ENCODE results near the gene MARCO.

Gene MARCO

DNA sequence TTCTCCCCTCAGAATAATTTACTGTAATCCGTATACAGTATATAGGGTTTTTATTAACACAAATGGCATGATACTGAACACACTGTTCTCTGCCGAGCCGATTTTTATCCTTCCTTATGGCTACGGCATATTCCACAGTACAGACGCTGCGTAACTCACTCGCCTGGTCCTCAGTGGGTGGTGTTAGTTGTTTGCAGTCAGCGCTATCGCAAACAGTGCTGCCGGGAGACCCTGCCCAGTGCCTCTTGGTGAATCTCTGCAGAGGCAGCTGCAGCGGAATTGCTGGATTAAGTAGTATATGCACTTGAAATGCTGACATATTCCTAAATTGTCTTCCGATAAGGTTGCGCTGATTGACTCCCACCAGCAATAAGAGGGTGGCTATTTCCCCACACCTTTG lies 73.9 kb downstream of the MARCO start:
- no peaks in the 10 kb centered on the region for H3K9me3 ChIP-seq (ENCODE audit: control insufficient read depth, insufficient read depth, low read length)
- no peaks in the 10 kb centered on the region for H3K36me3 ChIP-seq (ENCODE audit: control insufficient read depth, insufficient read depth, low read length)
- no peaks in the 10 kb centered on the region; the same call in 1 of the 2 replicates for H3K4me1 ChIP-seq (ENCODE audit: control insufficient read depth, insufficient read depth, low read length)
- WGBS (ENCODE audit: insufficient coverage, insufficient read length): no CpG with 5 or more reads among the region's 13 CpGs
- no peak overlapping the region for H3K4me3 ChIP-seq (ENCODE audit: low read length)
- H3K27me3 ChIP-seq (ENCODE audit: control insufficient read depth, insufficient read depth, low read length): no peaks in the 10 kb centered on the region; the same call in 1 of the 2 replicates
- no peak for DNase-seq (ENCODE audit: low read depth, low spot score)
- no peak overlapping the region for H3K27ac ChIP-seq (ENCODE audit: low read length)

DNA sequence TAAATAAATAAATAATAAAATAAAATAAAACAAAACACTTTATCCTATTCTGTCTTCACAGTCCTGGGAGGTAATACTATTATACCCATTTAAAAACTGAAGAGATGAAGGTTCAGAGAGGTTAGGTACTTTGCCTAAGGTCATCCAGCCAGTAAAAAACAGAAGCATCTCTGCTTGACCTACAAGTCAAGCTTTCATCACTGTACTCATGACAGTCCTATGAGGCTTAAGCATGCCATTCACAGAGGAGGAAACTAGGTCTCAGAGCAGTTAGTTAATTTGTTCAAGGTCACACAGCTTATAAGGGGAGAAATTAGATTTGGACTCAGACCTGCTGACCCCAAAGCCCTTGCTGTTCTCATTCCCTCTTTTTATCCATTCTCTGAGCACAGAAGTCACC lies 77.5 kb downstream of the MARCO start:
- Histone ChIP-seq H3K4me3 (ENCODE audit: low read length) (no peak overlapping the region), H3K27me3 (ENCODE audit: control insufficient read depth, insufficient read depth, low read length) (no peaks in the 10 kb centered on the region), H3K27ac (ENCODE audit: low read length) (no peak overlapping the region), H3K36me3 (ENCODE audit: control insufficient read depth, insufficient read depth, low read length) (no peaks in the 10 kb centered on the region), H3K4me1 (ENCODE audit: control insufficient read depth, insufficient read depth, low read length) (no peaks in the 10 kb centered on the region), H3K9me3 (ENCODE audit: control insufficient read depth, insufficient read depth, low read length) (no peaks in the 10 kb centered on the region)
- DNase-seq (ENCODE audit: low read depth, low spot score): no peak

DNA sequence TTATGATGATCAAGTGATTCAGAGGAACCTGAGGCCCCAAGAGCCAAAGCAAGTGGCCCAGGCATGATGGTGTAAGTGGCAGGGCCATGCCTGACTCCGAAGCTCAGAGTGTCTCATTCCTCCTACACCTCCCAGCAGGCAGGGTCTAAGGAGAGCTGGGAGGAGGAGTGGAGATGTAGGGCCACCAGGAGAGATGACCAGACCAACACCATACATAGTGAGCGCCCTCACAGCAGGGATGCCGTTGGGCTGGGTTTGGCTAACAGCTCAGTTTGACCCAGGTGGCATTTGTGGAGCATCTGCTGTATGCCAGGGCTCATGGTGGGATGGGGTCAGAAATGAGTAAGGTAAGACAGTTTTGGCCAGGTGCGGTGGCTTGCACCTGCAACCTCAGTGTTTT lies 80.7 kb downstream of the MARCO start:
- Histone ChIP-seq H3K36me3 (ENCODE audit: control insufficient read depth, insufficient read depth, low read length) (no peaks in the 10 kb centered on the region), H3K4me3 (ENCODE audit: low read length) (no peak overlapping the region), H3K27ac (ENCODE audit: low read length) (no peak overlapping the region), H3K27me3 (ENCODE audit: control insufficient read depth, insufficient read depth, low read length) (no peaks in the 10 kb centered on the region), H3K4me1 (ENCODE audit: control insufficient read depth, insufficient read depth, low read length) (no peaks in the 10 kb centered on the region), H3K9me3 (ENCODE audit: control insufficient read depth, insufficient read depth, low read length) (no peaks in the 10 kb centered on the region)
- no CpG with 5 or more reads among the region's 4 CpGs for WGBS (ENCODE audit: insufficient coverage, insufficient read length)
- DNase-seq (ENCODE audit: low read depth, low spot score): no peak

DNA sequence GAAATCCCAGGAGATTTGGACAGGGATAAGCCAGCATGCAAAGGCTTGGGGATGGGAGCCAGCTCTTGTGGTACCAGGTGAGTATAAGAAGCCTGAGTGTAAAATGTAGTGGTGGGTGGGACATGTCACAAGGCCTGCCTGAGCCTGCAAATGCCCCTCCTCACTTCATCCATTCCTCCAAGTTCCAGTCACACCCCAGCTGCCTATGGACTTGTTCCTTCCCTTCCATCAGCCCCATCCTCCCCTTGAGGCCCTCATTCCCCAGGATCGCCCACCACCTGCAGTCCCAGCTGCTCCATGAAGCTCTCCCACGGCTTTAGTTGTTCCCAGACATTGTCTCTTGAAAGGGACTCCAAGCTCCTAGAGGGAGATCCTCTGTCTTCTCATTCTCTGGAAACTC lies 81.5 kb downstream of the MARCO start:
- Histone ChIP-seq H3K27ac (ENCODE audit: low read length) (no peak overlapping the region), H3K27me3 (ENCODE audit: control insufficient read depth, insufficient read depth, low read length) (no peaks in the 10 kb centered on the region), H3K9me3 (ENCODE audit: control insufficient read depth, insufficient read depth, low read length) (no peaks in the 10 kb centered on the region), H3K4me1 (ENCODE audit: control insufficient read depth, insufficient read depth, low read length) (no peaks in the 10 kb centered on the region), H3K4me3 (ENCODE audit: low read length) (no peak overlapping the region), H3K36me3 (ENCODE audit: control insufficient read depth, insufficient read depth, low read length) (no peaks in the 10 kb centered on the region)
- WGBS (ENCODE audit: insufficient coverage, insufficient read length): no CpG with 5 or more reads among the region's 2 CpGs
- no peak for DNase-seq (ENCODE audit: low read depth, low spot score)

DNA sequence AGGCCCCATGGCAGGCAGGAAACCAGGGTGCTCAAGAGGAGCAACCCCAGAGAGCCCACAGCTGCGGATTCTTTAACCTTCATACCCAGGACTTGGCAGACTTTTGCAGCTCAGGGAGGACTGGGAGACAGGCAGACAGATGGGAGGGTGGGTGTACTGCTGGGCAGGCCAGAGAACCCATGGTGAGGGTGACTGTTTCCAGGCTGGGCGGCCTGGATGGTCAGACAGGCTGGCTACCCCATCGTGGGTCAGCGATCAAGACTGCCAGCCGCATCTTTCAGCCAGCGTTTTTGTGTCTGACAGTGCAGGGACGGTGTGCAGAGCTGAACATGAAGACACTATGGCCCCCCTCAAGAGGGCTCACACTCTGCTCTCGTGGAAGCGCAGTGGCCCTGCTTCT lies 82.2 kb downstream of the MARCO start:
- H3K4me3 ChIP-seq (ENCODE audit: low read length): no peak overlapping the region; the same call in 1 of the 2 replicates
- no peaks in the 10 kb centered on the region for H3K36me3 ChIP-seq (ENCODE audit: control insufficient read depth, insufficient read depth, low read length)
- DNase-seq (ENCODE audit: low read depth, low spot score): no peak
- 0 out of 2 replicates have a peak, but pooled peaks cover 1% of the 10 kb centered on the region for H3K4me1 ChIP-seq (ENCODE audit: control insufficient read depth, insufficient read depth, low read length)
- no peaks in the 10 kb centered on the region for H3K9me3 ChIP-seq (ENCODE audit: control insufficient read depth, insufficient read depth, low read length)
- no CpG with 5 or more reads among the region's 9 CpGs for WGBS (ENCODE audit: insufficient coverage, insufficient read length)
- H3K27ac ChIP-seq (ENCODE audit: low read length): no peak overlapping the region
- no peaks in the 10 kb centered on the region for H3K27me3 ChIP-seq (ENCODE audit: control insufficient read depth, insufficient read depth, low read length)

DNA sequence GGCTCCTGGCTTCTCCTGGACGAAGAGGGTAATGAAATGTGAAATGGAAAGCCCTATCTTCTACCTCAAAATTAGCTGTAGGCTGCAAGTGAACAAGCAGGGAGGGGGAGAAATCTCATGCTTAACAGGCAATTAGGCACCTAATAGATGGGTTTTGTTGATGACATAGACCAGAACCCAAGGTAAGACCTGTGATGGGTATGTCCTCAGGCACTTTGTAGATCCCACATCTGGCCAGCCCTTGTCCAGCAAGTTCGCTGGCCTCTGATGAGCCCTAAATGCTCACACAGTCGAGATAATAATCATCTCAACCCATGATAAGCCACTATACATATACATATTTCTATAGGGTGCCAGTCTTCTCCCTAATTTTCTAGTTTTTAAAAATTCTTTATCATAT lies 82.6 kb downstream of the MARCO start:
- no peak for DNase-seq (ENCODE audit: low read depth, low spot score)
- Histone ChIP-seq H3K4me3 (ENCODE audit: low read length) (no peak overlapping the region), H3K9me3 (ENCODE audit: control insufficient read depth, insufficient read depth, low read length) (no peaks in the 10 kb centered on the region), H3K27me3 (ENCODE audit: control insufficient read depth, insufficient read depth, low read length) (no peaks in the 10 kb centered on the region), H3K4me1 (ENCODE audit: control insufficient read depth, insufficient read depth, low read length) (0 out of 2 replicates have a peak, but pooled peaks cover 1% of the 10 kb centered on the region), H3K27ac (ENCODE audit: low read length) (no peak overlapping the region), H3K36me3 (ENCODE audit: control insufficient read depth, insufficient read depth, low read length) (no peaks in the 10 kb centered on the region)
- WGBS (ENCODE audit: insufficient coverage, insufficient read length): no CpG with 5 or more reads among the region's 3 CpGs

DNA sequence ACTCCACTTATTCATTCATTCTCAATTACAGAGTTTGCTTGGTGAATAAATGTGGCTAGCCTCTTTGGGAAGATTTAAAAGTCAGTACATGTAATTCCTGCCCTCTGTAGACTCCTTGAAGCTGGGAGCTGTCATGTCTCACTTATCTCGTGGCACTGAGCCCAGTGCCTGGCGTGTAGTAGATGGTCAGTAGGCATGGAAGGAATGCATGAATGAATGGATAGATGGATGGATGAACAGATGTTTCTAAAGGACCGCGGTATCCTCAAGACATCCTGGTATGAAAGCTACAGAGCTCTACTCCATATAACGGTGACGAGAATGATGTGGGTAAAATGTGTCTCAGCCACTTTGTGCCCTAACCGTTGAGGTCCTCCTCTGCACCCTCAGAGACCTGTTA lies 83.0 kb downstream of the MARCO start:
- Histone ChIP-seq H3K4me3 (ENCODE audit: low read length) (no peak overlapping the region), H3K4me1 (ENCODE audit: control insufficient read depth, insufficient read depth, low read length) (0 out of 2 replicates have a peak, but pooled peaks cover 1% of the 10 kb centered on the region), H3K27ac (ENCODE audit: low read length) (no peak overlapping the region), H3K27me3 (ENCODE audit: control insufficient read depth, insufficient read depth, low read length) (no peaks in the 10 kb centered on the region), H3K36me3 (ENCODE audit: control insufficient read depth, insufficient read depth, low read length) (no peaks in the 10 kb centered on the region), H3K9me3 (ENCODE audit: control insufficient read depth, insufficient read depth, low read length) (no peaks in the 10 kb centered on the region)
- no CpG with 5 or more reads among the region's 7 CpGs for WGBS (ENCODE audit: insufficient coverage, insufficient read length)
- no peak for DNase-seq (ENCODE audit: low read depth, low spot score)

DNA sequence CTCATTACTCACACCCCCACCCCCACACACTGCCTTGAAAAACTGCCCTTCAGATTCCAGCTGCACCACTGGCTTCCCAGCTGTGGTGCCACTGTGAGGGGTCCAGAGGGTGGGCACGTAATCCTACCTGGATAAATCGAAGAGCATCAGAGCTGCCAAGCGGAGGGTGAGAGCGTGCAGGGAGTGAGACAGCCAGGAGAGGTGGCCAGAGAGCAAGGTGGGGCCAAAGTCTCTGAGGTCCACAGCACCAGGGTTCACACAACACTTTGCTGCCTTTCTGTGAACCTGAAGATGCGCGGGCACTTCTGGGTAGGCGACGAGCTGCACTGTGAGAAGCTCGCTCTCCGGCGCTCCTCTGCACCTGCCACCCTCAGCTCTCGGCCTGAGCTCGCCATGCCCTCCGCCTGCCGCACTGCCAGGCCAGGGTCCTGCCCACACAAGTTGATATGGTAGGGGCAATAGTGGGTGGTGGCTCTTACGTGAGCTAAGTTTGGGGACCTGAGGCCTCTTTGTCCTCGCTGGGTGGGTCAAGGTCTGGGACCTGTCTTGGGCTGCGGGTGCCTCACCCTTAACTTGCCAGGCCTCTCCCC lies 83.9 kb downstream of the MARCO start:
- Histone ChIP-seq H3K27ac (ENCODE audit: low read length) (no peak overlapping the region), H3K27me3 (ENCODE audit: control insufficient read depth, insufficient read depth, low read length) (no peaks in the 10 kb centered on the region), H3K9me3 (ENCODE audit: control insufficient read depth, insufficient read depth, low read length) (no peaks in the 10 kb centered on the region), H3K4me3 (ENCODE audit: low read length) (no peak overlapping the region), H3K36me3 (ENCODE audit: control insufficient read depth, insufficient read depth, low read length) (no peaks in the 10 kb centered on the region), H3K4me1 (ENCODE audit: control insufficient read depth, insufficient read depth, low read length) (0 out of 2 replicates have a peak, but pooled peaks cover 1% of the 10 kb centered on the region)
- DNase-seq (ENCODE audit: low read depth, low spot score): no peak
- no CpG with 5 or more reads among the region's 18 CpGs for WGBS (ENCODE audit: insufficient coverage, insufficient read length)

DNA sequence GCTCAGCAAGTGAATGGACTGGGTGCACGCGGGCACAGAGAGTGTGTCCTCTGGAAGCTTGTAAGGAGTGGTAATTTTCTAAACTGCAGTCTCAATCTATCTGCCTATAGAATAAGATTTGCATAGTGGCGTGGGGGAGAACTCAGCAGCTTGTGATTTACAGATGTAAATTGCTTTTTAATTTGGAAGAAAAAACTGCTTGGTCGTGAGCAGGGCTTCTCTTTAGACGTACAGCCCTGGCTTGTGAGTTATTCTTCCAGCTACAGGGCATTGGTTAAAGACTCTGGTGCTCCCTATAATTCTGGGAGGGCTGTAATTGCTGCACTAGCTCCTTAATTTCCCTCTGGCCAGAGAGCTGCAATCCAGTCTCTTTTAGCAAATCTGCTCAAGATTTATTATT lies 84.9 kb downstream of the MARCO start:
- Histone ChIP-seq H3K27me3 (ENCODE audit: control insufficient read depth, insufficient read depth, low read length) (no peaks in the 10 kb centered on the region), H3K9me3 (ENCODE audit: control insufficient read depth, insufficient read depth, low read length) (no peaks in the 10 kb centered on the region), H3K27ac (ENCODE audit: low read length) (no peak overlapping the region), H3K4me3 (ENCODE audit: low read length) (no peak overlapping the region), H3K36me3 (ENCODE audit: control insufficient read depth, insufficient read depth, low read length) (no peaks in the 10 kb centered on the region), H3K4me1 (ENCODE audit: control insufficient read depth, insufficient read depth, low read length) (0 out of 2 replicates have a peak, but pooled peaks cover 1% of the 10 kb centered on the region)
- no peak for DNase-seq (ENCODE audit: low read depth, low spot score)
- WGBS (ENCODE audit: insufficient coverage, insufficient read length): no CpG with 5 or more reads among the region's 5 CpGs

DNA sequence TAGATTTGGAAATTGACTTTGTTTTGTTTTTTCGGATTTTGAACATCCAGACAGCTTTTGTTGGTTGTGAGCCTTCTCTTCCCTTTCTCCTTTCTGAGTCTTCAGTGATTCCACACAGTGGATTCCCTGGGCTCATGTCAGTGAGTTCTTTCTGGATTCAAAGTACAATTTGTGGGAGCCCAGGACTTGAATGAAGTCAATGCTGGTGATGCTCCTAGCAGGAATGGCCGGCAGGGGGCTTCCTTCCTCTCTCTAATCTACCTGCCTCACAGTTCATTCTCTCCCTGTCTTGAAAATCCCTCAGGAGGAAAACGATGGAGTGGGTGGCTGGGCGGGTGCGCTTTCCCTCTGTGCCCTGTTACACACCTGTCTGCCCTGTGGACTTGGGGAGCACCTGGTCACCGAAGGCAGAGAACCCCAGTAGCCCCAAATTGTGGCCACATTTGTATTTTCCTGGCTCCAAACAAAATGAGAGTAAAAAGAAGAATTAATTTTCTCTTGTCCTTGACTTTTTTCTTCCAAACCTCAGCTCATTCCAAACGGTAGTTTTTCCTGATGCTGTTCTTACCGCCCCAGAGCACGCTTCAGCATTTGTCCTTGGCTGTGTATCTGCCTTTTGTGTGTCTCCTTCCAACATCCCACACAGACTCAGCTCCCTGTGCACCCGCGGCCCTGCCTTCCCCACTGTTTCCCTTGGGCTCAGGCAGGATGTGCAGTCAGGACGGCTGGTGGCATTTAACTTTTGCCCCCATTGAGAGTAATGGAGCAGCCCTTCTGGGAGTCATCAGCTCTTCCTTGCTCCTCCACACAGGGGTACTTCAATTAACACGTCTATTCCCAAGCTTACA lies 86.6 kb downstream of the MARCO start:
- Histone ChIP-seq H3K27ac (ENCODE audit: low read length) (no peak overlapping the region), H3K36me3 (ENCODE audit: control insufficient read depth, insufficient read depth, low read length) (no peaks in the 10 kb centered on the region), H3K4me3 (ENCODE audit: low read length) (no peak overlapping the region), H3K4me1 (ENCODE audit: control insufficient read depth, insufficient read depth, low read length) (0 out of 2 replicates have a peak, but pooled peaks cover 1% of the 10 kb centered on the region), H3K27me3 (ENCODE audit: control insufficient read depth, insufficient read depth, low read length) (no peaks in the 10 kb centered on the region), H3K9me3 (ENCODE audit: control insufficient read depth, insufficient read depth, low read length) (no peaks in the 10 kb centered on the region)
- WGBS (ENCODE audit: insufficient coverage, insufficient read length): no CpG with 5 or more reads among the region's 13 CpGs
- DNase-seq (ENCODE audit: low read depth, low spot score): peak; percentile 43

All from iPS DF 6.9 (cell line).